GM12878 (cell line): ENCODE results near the gene SWT1. TPM values are rescaled to one million over a fixed set of nuclear protein-coding genes. Genes with fewer than 3 reads are reported as not detected.

Source experiments
- BACH1 ChIP-seq: fragments of 450-650 bp; IDR thresholded peaks from 2 replicates; pipeline ENCODE4 v1.6.1; 2017; ENCODE audit warnings: mild to moderate bottlenecking, borderline replicate concordance
- BHLHE40 ChIP-seq, 2 experiments: fragments of 450-650 bp in 1 of 2; IDR thresholded peaks; 2 replicates each; pipeline ENCODE4 v1.6.1; 2011 to 2017; ENCODE audit warnings: low read depth in 2 of 2, borderline replicate concordance in 1 of 2, improper control_type of control experiment in 1 of 2, low read length in 1 of 2, mild to moderate bottlenecking in 1 of 2
- CBFB ChIP-seq: IDR thresholded peaks from 2 replicates; pipeline ENCODE4 v1.6.1; 2016; ENCODE audit warnings: antibody characterized with exemption, low read depth
- CREB1 ChIP-seq: IDR thresholded peaks from 2 replicates; pipeline ENCODE4 v1.6.1; 2012; ENCODE audit warnings: low read depth, mild to moderate bottlenecking, inconsistent platforms
- CREM ChIP-seq: IDR thresholded peaks from 2 replicates; pipeline ENCODE4 v1.6.1; 2014; ENCODE audit warnings: antibody characterized with exemption, low read depth
- FOXK2 ChIP-seq: fragments of 450-650 bp; IDR thresholded peaks from 2 replicates; pipeline ENCODE4 v1.6.1; 2017; ENCODE audit warnings: mild to moderate bottlenecking, moderate library complexity
- FOXM1 ChIP-seq: IDR thresholded peaks from 2 replicates; pipeline ENCODE4 v1.6.1; 2012; ENCODE audit warnings: low read depth, mild to moderate bottlenecking, inconsistent platforms, low read length, moderate library complexity
- GABPA ChIP-seq: IDR thresholded peaks from 2 replicates; pipeline ENCODE4 v1.6.1; 2014; ENCODE audit warnings: antibody characterized with exemption, low read depth, mild to moderate bottlenecking, inconsistent platforms
- LARP7 ChIP-seq: fragments of 450-650 bp; IDR thresholded peaks from 2 replicates; pipeline ENCODE4 v1.6.1; 2017; ENCODE audit warnings: mild to moderate bottlenecking
- MEF2A ChIP-seq: IDR thresholded peaks from 2 replicates; pipeline ENCODE4 v1.6.1; 2011; ENCODE audit warnings: low read depth, mild to moderate bottlenecking, low read length, moderate library complexity; ENCODE audit not compliant: insufficient read depth
- MEF2B ChIP-seq: fragments of 450-650 bp; IDR thresholded peaks from 2 replicates; pipeline ENCODE4 v1.6.1; 2018; ENCODE audit warnings: mild to moderate bottlenecking, moderate library complexity; ENCODE audit not compliant: partially characterized antibody, poor library complexity, severe bottlenecking
- NFIC ChIP-seq: IDR thresholded peaks from 2 replicates; pipeline ENCODE4 v1.6.1; 2012; ENCODE audit warnings: low read depth, mild to moderate bottlenecking, inconsistent platforms, low read length, moderate library complexity
- NFXL1 ChIP-seq: fragments of 450-650 bp; IDR thresholded peaks from 2 replicates; pipeline ENCODE4 v1.6.1; 2017; ENCODE audit warnings: antibody characterized with exemption, mild to moderate bottlenecking, borderline replicate concordance
- RELB ChIP-seq: fragments of 450-650 bp; IDR thresholded peaks from 2 replicates; pipeline ENCODE4 v1.6.1; 2017; ENCODE audit warnings: low read depth, mild to moderate bottlenecking, moderate library complexity
- REST ChIP-seq: IDR thresholded peaks from 2 replicates; pipeline ENCODE4 v1.6.1; 2012; ENCODE audit warnings: mild to moderate bottlenecking, low read depth, low read length
- RFX5 ChIP-seq: IDR thresholded peaks from 2 replicates; pipeline ENCODE4 v1.6.1; 2011; ENCODE audit warnings: low read depth, low read length, improper control_type of control experiment
- SMAD1 ChIP-seq: fragments of 450-650 bp; IDR thresholded peaks from 2 replicates; pipeline ENCODE4 v1.6.1; 2018; ENCODE audit warnings: mild to moderate bottlenecking, low read depth; ENCODE audit not compliant: partially characterized antibody
- SMAD5 ChIP-seq: IDR thresholded peaks from 2 replicates; pipeline ENCODE4 v1.6.1; 2016; ENCODE audit warnings: antibody characterized with exemption, low read depth
- SMARCA5 ChIP-seq: fragments of 450-650 bp; IDR thresholded peaks from 2 replicates; pipeline ENCODE4 v1.6.1; 2017; ENCODE audit warnings: mild to moderate bottlenecking
- SUZ12 ChIP-seq: fragments of 200-600 bp; sonication (generic); IDR thresholded peaks from one replicate; pipeline ENCODE4 v1.6.1; 2018; ENCODE audit warnings: antibody characterized with exemption, mild to moderate bottlenecking; ENCODE audit not compliant: unreplicated experiment
- YBX1 ChIP-seq: fragments of 450-650 bp; IDR thresholded peaks from 2 replicates; pipeline ENCODE4 v1.6.1; 2016; ENCODE audit warnings: antibody characterized with exemption
- ZBTB4 ChIP-seq: fragments of 450-650 bp; formaldehyde crosslinking; IDR thresholded peaks from 2 replicates; pipeline ENCODE4 v1.4.0; 2022; ENCODE audit warnings: mild to moderate bottlenecking, moderate library complexity
- ZNF24 ChIP-seq: fragments of 450-650 bp; IDR thresholded peaks from 2 replicates; pipeline ENCODE4 v1.6.1; 2017; ENCODE audit warnings: antibody characterized with exemption, mild to moderate bottlenecking
- ZSCAN29 ChIP-seq: fragments of 450-650 bp; IDR thresholded peaks from 2 replicates; pipeline ENCODE4 v1.6.1; 2017; ENCODE audit warnings: mild to moderate bottlenecking, moderate library complexity
- ZZZ3 ChIP-seq: IDR thresholded peaks from 2 replicates; pipeline ENCODE4 v1.6.1; 2011; ENCODE audit warnings: low read depth; ENCODE audit not compliant: control insufficient read depth, insufficient read length
- polyA plus RNA-seq, 11 experiments: library from polyadenylated mRNA; depleted of rRNA in 4 of 11; unstranded in 6 of 11; stranded (reverse) in 5 of 11; fragments of >200 nt; fragmentation: Nextera tagmentation in 4 of 11; fragmentation: Illumina TruSeq in 1 of 11; extraction: Ambion mirVana in 4 of 11; extraction: Trizol in 1 of 11; gene quantifications; 1 replicate in 1 of 11; 2 replicates in 10 of 11; pipeline versions ENCODE4 v1.2.1 to v1.2.3, GENCODE V29; 2011 to 2016; ENCODE audit warnings: inconsistent platforms in 2 of 11, missing spikeins in 2 of 11, low read depth in 1 of 11
- total RNA-seq, 4 experiments: library from RNA; depleted of rRNA in 3 of 4; stranded (reverse); fragments of >200 nt in 3 of 4; fragmentation: Illumina TruSeq in 1 of 4; extraction: Trizol in 1 of 4; gene quantifications; 2 replicates each; pipeline versions ENCODE4 v1.2.1 to v1.2.3, GENCODE V29; 2013 to 2021

Gene SWT1
- total and polyA plus RNA-seq, 10 of the 15 experiments (the other 5 are each of a cell fraction or from before 2014, with no cell fraction given): 1.0 to 4.2 (median 2.6) TPM

GRCh38 chr1:185159966-185160365 lies 3.0 kb downstream of the SWT1 start (continued):
- TF ChIP-seq ZBTB4 (CRISPR knock-in tag) (no peak), SMAD1 (no peak), ZSCAN29 (no peak), SUZ12 (no peak), MEF2A (peak; percentile 90), ZZZ3 (no peak), RELB (peak; percentile 77; the same call in 1 of the 2 replicates), FOXK2 (no peak), RFX5 (no peak), BACH1 (no peak), GABPA (no peak), YBX1 (no peak), SMARCA5 (no peak), SMAD5 (no peak), NFXL1 (no peak), MEF2B (peak; percentile 75), REST (no peak), ZNF24 (0 out of 2 replicates have a peak, but pooled peaks have one; percentile 18), CREB1 (no peak), CBFB (no peak), FOXM1 (peak; percentile 65; the same call in 1 of the 2 replicates), BHLHE40 (IDR thresholded peaks at IDR 0.05; ENCODE audit: borderline replicate concordance in 1 of 2, low read depth in 2 of 2, low read length in 1 of 2) (peak in 1 of 2 experiments; percentile 42; a peak in 1 of 4 replicates), CREM (0 out of 2 replicates have a peak, but pooled peaks have one; percentile 18), NFIC (peak; percentile 80; the same call in 1 of the 2 replicates), LARP7 (no peak)
